SK-N-SH treated with all-trans-retinoic acid at 6 μM for 48 hours (cell line): ENCODE data around the gene KAT5.

Source experiments
- ATAC-seq: fragments of 200-7000 bp; cut with Tn5 transposase; 3 replicates; pipeline ENCODE4 v1.9.1; 2020; ENCODE audit warnings: mild to moderate bottlenecking, moderate library complexity
- ARNTL ChIP-seq: fragments of 450-650 bp; formaldehyde crosslinking; IDR thresholded peaks from 2 replicates; pipeline ENCODE4 v1.5.0; 2020; ENCODE audit warnings: low read depth, mild to moderate bottlenecking, moderate library complexity, borderline replicate concordance
- BACH2 ChIP-seq: fragments of 250-450 bp; sonication (Bioruptor Pico); IDR thresholded peaks from 2 replicates; pipeline ENCODE4 v1.9.0; 2021; ENCODE audit warnings: mild to moderate bottlenecking, borderline replicate concordance
- CREB5 ChIP-seq: fragments of 250-450 bp; sonication (Bioruptor Pico); IDR thresholded peaks from 2 replicates; pipeline ENCODE4 v1.5.1; 2020; ENCODE audit warnings: low read depth, mild to moderate bottlenecking, moderate library complexity
- CSDC2 ChIP-seq: fragments of 250-450 bp; sonication (Bioruptor Pico); IDR thresholded peaks from 2 replicates; pipeline ENCODE4 v1.5.0; 2020; ENCODE audit warnings: mild to moderate bottlenecking, moderate library complexity
- ESRRG ChIP-seq: fragments of 250-450 bp; sonication (Bioruptor Pico); IDR thresholded peaks from 2 replicates; pipeline ENCODE4 v1.6.1; 2021; ENCODE audit warnings: mild to moderate bottlenecking
- GLIS3 ChIP-seq: fragments of 250-450 bp; sonication (Bioruptor Pico); IDR thresholded peaks from 2 replicates; pipeline ENCODE4 v1.5.0; 2020; ENCODE audit warnings: mild to moderate bottlenecking, moderate library complexity
- ISL1 ChIP-seq: fragments of 250-450 bp; sonication (Bioruptor Pico); IDR thresholded peaks from 2 replicates; pipeline ENCODE4 v2.1.2; 2022; ENCODE audit warnings: mild to moderate bottlenecking, moderate library complexity
- OSR1 ChIP-seq: fragments of 250-450 bp; sonication (Bioruptor Pico); IDR thresholded peaks from 2 replicates; pipeline ENCODE4 v1.8.0; 2022; ENCODE audit warnings: moderate library complexity, mild to moderate bottlenecking, inconsistent platforms
- PPARA ChIP-seq: fragments of 250-450 bp; sonication (Bioruptor Pico); IDR thresholded peaks from 2 replicates; pipeline ENCODE4 v1.5.0; 2020; ENCODE audit warnings: mild to moderate bottlenecking, borderline replicate concordance
- SNAI2 ChIP-seq: fragments of 250-450 bp; sonication (Bioruptor Pico); IDR thresholded peaks from 2 replicates; pipeline ENCODE4 v1.5.0; 2020; ENCODE audit warnings: mild to moderate bottlenecking, moderate library complexity
- TCF4 ChIP-seq: fragments of 250-450 bp; sonication (Bioruptor Pico); IDR thresholded peaks from 2 replicates; pipeline ENCODE4 v1.8.0; 2021; ENCODE audit warnings: mild to moderate bottlenecking, moderate library complexity, borderline replicate concordance
- TOX ChIP-seq: fragments of 250-450 bp; sonication (Bioruptor Pico); IDR thresholded peaks from 2 replicates; pipeline ENCODE4 v1.8.0; 2021; ENCODE audit warnings: mild to moderate bottlenecking, moderate library complexity, borderline replicate concordance
- ZC3H10 ChIP-seq: fragments of 250-450 bp; sonication (Bioruptor Pico); IDR thresholded peaks from 2 replicates; pipeline ENCODE4 v1.5.1; 2021; ENCODE audit warnings: mild to moderate bottlenecking, moderate library complexity
- ZFP3 ChIP-seq: fragments of 250-450 bp; sonication (Bioruptor Pico); IDR thresholded peaks from 2 replicates; pipeline ENCODE4 v1.5.0; 2020; ENCODE audit warnings: mild to moderate bottlenecking, moderate library complexity
- ZFP30 ChIP-seq: fragments of 450-650 bp; formaldehyde crosslinking; IDR thresholded peaks from 2 replicates; pipeline ENCODE4 v1.5.0; 2022; ENCODE audit warnings: mild to moderate bottlenecking, moderate library complexity
- ZNF565 ChIP-seq: fragments of 450-650 bp; formaldehyde crosslinking; conservative IDR thresholded peaks from 2 replicates; pipeline ENCODE4 v1.5.0; 2020; ENCODE audit warnings: low read depth, mild to moderate bottlenecking, moderate library complexity
- ZNF70 ChIP-seq: fragments of 450-650 bp; formaldehyde crosslinking; IDR thresholded peaks from 2 replicates; pipeline ENCODE4 v1.5.0; 2020; ENCODE audit warnings: mild to moderate bottlenecking, moderate library complexity
- ZNF8 ChIP-seq: fragments of 450-650 bp; formaldehyde crosslinking; IDR thresholded peaks from 2 replicates; pipeline ENCODE4 v1.5.0; 2020; ENCODE audit warnings: mild to moderate bottlenecking, moderate library complexity
- TF ChIP-seq, protein P1 (sequence below): fragments of 250-450 bp; sonication (Bioruptor Pico); IDR thresholded peaks from 2 replicates; pipeline ENCODE4 v1.8.0; 2020; ENCODE audit warnings: mild to moderate bottlenecking, moderate library complexity, borderline replicate concordance
- TF ChIP-seq, protein P2 (sequence below): fragments of 250-450 bp; sonication (Bioruptor Pico); IDR thresholded peaks from 2 replicates; pipeline ENCODE4 v1.5.1; 2021; ENCODE audit warnings: mild to moderate bottlenecking, moderate library complexity
- TF ChIP-seq, protein P3 (sequence below): fragments of 250-450 bp; sonication (Bioruptor Pico); IDR thresholded peaks from 2 replicates; pipeline ENCODE4 v1.8.0; 2021; ENCODE audit warnings: low read depth, mild to moderate bottlenecking, moderate library complexity, borderline replicate concordance

The KAT5 gene

DNA sequence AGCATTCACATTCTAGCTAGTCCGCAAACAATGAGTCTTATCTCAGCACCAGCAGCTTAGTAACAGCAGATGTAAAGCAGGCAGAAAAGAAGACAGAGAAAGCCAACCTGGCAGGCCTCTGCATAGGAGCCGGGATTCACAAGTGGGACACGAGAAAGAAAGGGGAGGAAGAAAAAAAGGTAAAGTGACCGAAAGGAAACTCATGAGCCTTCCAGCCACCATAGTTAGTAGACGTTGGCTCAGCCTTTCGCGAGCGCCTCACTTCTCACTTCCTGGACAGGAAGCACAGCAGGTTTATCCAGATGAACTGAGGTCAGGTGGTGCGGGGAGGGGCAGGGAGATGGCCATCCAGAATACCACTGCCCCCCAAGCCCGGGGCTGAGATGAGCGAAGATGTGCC lies 19.7 kb upstream of the KAT5 start:
- TF ChIP-seq, protein P1, sequence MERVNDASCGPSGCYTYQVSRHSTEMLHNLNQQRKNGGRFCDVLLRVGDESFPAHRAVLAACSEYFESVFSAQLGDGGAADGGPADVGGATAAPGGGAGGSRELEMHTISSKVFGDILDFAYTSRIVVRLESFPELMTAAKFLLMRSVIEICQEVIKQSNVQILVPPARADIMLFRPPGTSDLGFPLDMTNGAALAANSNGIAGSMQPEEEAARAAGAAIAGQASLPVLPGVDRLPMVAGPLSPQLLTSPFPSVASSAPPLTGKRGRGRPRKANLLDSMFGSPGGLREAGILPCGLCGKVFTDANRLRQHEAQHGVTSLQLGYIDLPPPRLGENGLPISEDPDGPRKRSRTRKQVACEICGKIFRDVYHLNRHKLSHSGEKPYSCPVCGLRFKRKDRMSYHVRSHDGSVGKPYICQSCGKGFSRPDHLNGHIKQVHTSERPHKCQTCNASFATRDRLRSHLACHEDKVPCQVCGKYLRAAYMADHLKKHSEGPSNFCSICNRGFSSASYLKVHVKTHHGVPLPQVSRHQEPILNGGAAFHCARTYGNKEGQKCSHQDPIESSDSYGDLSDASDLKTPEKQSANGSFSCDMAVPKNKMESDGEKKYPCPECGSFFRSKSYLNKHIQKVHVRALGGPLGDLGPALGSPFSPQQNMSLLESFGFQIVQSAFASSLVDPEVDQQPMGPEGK (CRISPR knock-in tag): no peak
- TF ChIP-seq ARNTL (no peak), OSR1 (CRISPR knock-in tag) (no peak)
- no peak for ATAC-seq

DNA sequence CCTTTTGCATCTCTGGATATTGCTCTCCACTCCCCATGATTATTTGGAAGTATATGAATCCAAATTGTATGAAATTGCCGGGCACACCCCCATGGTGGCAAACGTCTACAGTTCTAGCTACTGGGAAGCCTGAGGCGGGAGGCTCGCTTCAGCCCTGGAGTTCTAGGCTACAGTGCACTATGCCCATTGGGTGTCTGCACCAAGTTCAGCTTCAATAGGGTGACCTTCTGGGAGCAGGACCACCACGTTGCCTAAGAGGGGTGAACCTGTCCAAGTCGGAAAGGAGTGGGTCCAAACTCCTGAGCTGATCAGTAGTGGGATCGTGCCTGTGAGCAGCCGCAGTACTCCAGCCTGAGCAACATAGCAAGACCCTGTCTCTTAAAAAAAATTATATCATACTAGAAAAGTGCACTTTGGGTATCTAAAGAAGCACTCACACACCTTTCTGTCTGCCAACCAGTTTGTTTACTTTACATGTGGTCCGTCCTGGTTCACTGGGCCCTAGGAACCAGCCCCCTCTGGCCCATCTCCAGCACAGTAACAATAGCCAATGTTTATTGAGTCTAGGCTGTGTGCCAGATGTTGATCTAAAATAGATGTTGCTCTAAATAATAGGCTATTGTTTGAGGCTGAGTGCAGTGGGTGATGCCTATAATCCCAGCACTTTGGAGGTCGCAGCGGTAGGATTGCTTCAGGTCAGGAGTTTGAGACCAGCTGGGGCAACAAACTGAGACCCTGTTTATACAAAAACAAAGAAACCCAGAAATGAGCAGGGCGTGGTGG lies 16.4 kb upstream of the KAT5 start:
- TF ChIP-seq ZNF8 (CRISPR knock-in tag): no peak
- no peak for TF ChIP-seq CREB5
- TF ChIP-seq, protein P2, sequence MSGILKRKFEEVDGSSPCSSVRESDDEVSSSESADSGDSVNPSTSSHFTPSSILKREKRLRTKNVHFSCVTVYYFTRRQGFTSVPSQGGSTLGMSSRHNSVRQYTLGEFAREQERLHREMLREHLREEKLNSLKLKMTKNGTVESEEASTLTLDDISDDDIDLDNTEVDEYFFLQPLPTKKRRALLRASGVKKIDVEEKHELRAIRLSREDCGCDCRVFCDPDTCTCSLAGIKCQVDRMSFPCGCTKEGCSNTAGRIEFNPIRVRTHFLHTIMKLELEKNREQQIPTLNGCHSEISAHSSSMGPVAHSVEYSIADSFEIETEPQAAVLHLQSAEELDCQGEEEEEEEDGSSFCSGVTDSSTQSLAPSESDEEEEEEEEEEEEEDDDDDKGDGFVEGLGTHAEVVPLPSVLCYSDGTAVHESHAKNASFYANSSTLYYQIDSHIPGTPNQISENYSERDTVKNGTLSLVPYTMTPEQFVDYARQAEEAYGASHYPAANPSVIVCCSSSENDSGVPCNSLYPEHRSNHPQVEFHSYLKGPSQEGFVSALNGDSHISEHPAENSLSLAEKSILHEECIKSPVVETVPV (CRISPR knock-in tag): no peak
- TF ChIP-seq, protein P3, sequence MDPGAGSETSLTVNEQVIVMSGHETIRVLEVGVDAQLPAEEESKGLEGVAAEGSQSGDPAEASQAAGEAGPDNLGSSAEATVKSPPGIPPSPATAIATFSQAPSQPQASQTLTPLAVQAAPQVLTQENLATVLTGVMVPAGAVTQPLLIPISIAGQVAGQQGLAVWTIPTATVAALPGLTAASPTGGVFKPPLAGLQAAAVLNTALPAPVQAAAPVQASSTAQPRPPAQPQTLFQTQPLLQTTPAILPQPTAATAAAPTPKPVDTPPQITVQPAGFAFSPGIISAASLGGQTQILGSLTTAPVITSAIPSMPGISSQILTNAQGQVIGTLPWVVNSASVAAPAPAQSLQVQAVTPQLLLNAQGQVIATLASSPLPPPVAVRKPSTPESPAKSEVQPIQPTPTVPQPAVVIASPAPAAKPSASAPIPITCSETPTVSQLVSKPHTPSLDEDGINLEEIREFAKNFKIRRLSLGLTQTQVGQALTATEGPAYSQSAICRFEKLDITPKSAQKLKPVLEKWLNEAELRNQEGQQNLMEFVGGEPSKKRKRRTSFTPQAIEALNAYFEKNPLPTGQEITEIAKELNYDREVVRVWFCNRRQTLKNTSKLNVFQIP (CRISPR knock-in tag): no peak
- TF ChIP-seq ZC3H10 (CRISPR knock-in tag): no peak
- no peak for TF ChIP-seq OSR1 (CRISPR knock-in tag)
- TF ChIP-seq, protein P1 (CRISPR knock-in tag): no peak
- no peak for TF ChIP-seq GLIS3
- no peak for TF ChIP-seq PPARA (CRISPR knock-in tag)
- no peak for TF ChIP-seq TOX (CRISPR knock-in tag)
- TF ChIP-seq, all 23 proteins: peak for 0
- no peak for ATAC-seq

GRCh38 chr11:65696802-65697552 lies 15.1 kb upstream of the KAT5 start:
- ATAC-seq: no peak

More at GRCh38 chr11:65696802-65697552, 15.1 kb upstream of the KAT5 start:
- TF ChIP-seq BACH2 (CRISPR knock-in tag) (no peak), PPARA (CRISPR knock-in tag) (no peak), CSDC2 (CRISPR knock-in tag) (no peak), TOX (CRISPR knock-in tag) (no peak), TCF4 (CRISPR knock-in tag) (no peak), SNAI2 (no peak), ZFP3 (CRISPR knock-in tag) (no peak), ZNF8 (CRISPR knock-in tag) (no peak), ZFP30 (CRISPR knock-in tag) (no peak), ZNF70 (CRISPR knock-in tag) (no peak), ESRRG (CRISPR knock-in tag) (no peak), ARNTL (no peak), ISL1 (no peak), ZNF565 (CRISPR knock-in tag) (no peak)
- TF ChIP-seq, protein P1 (CRISPR knock-in tag): no peak
- TF ChIP-seq, protein P2 (CRISPR knock-in tag): no peak
